ENCODE data around the gene THPO.

DNA sequence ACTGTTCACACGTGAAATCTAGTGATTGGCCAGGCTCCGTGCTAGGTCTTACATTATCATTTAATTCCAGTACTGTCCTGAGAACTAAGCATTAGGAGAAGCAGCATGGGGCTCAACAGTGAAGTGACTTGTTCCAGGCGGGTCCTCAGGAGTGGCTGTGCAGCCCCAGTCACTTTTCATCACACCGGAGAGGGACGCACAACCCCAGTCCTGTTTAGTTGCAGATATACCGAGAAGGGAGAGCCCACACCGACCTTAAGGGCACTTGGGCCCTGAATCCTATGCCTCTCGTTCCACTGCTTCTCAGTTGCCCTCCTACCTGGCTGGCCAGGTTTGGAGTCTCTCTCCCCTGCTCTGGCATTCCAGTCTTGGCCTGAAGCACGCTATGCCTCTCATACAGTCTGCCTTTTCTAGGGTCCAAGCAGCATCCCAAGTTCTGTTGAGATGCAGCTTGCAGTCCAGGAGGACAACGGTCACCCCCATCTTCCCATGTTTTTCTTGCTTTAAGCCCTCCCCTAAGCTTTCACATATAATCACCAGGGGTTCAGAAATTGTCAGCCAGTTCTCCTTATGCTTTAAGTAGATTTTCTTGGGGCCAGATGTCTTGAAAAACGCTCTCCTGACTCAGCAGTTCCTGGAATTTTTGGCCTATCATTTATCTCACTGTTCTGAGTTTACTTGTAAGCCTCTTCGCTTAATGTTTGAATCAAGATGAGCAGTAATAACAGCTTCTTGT, 30.5 kb downstream of the THPO start:
- TF ChIP-seq, protein P1, sequence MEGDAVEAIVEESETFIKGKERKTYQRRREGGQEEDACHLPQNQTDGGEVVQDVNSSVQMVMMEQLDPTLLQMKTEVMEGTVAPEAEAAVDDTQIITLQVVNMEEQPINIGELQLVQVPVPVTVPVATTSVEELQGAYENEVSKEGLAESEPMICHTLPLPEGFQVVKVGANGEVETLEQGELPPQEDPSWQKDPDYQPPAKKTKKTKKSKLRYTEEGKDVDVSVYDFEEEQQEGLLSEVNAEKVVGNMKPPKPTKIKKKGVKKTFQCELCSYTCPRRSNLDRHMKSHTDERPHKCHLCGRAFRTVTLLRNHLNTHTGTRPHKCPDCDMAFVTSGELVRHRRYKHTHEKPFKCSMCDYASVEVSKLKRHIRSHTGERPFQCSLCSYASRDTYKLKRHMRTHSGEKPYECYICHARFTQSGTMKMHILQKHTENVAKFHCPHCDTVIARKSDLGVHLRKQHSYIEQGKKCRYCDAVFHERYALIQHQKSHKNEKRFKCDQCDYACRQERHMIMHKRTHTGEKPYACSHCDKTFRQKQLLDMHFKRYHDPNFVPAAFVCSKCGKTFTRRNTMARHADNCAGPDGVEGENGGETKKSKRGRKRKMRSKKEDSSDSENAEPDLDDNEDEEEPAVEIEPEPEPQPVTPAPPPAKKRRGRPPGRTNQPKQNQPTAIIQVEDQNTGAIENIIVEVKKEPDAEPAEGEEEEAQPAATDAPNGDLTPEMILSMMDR (IDR thresholded peaks at IDR 0.05), result no peak
- TF ChIP-seq CREM (CRISPR knock-in tag; IDR thresholded peaks at IDR 0.05) (no peak), CREB1 (CRISPR knock-in tag; IDR thresholded peaks at IDR 0.05) (no peak), ZNF512 (CRISPR knock-in tag; IDR thresholded peaks at IDR 0.05; ENCODE audit: borderline replicate concordance) (no peak), PREB (CRISPR knock-in tag; IDR thresholded peaks at IDR 0.05; ENCODE audit: borderline replicate concordance) (no peak)
